Stimulated activated effector memory CD8-positive, alpha-beta T cell treated with anti-CD3 and anti-CD28 coated beads, Interleukin-12 subunit alpha, Interleukin-12 subunit beta, amount 100 ng/mL, for 72 hours (primary cell): ENCODE data around the gene TMEM62.

Experiments used
- ATAC-seq: fragments of 150-1000 bp; cut with Tn5 transposase; 2 replicates; pipeline ENCODE4 v1.10.0; 2021
- DNase-seq, 2 donors: peaks; one replicate each; pipeline ENCODE4 v3.0.0; 2021 to 2022; ENCODE audit warnings: low spot score in 2 of 2
- H3K27ac Mint-ChIP-seq: one replicate; pipeline ENCODE4 v1.8.0; 2022; ENCODE audit warnings: mild to moderate bottlenecking, mixed read lengths
- H3K36me3 Mint-ChIP-seq: one replicate; pipeline ENCODE4 v1.8.0; 2022; ENCODE audit warnings: mild to moderate bottlenecking, mixed read lengths
- H3K4me1 Mint-ChIP-seq: one replicate; pipeline ENCODE4 v1.8.0; 2022; ENCODE audit warnings: mixed read lengths
- H3K4me3 Mint-ChIP-seq: one replicate; pipeline ENCODE4 v1.8.0; 2022; ENCODE audit warnings: mild to moderate bottlenecking, mixed read lengths
- H3K9me3 Mint-ChIP-seq: one replicate; pipeline ENCODE4 v1.8.0; 2022; ENCODE audit warnings: mixed read lengths

TMEM62 gene

GRCh38 chr15:43133430-43134156, at the start of gene TMEM62:
Gene TMEM62 (plus strand): TSS chr15:43133586. CDS start chr15:43133803, 217 bp downstream.
- peak; percentile 92 for ATAC-seq
- peaks cover 35% of the 10 kb centered on the region for H3K36me3 Mint-ChIP-seq

GRCh38 chr15:43085921-43086320, 47.5 kb upstream of the TMEM62 start:
- Mint-ChIP-seq H3K9me3 (no peaks in the 10 kb centered on the region), H3K4me1 (peaks cover 17% of the 10 kb centered on the region), H3K27ac (peak overlapping the region; percentile 85), H3K4me3 (no peak overlapping the region), H3K36me3 (peaks cover 83% of the 10 kb centered on the region)
- no peak for ATAC-seq
- DNase-seq: no peak

More at GRCh38 chr15:43133430-43134156, at the start of gene TMEM62:
- H3K27ac Mint-ChIP-seq: peak within 1 kb of the TSS; percentile 95
- H3K4me3 Mint-ChIP-seq: peak within 1 kb of the TSS; percentile 82
- peaks cover 30% of the 10 kb centered on the region for H3K4me1 Mint-ChIP-seq
- peak; percentile 47 to 87 for DNase-seq
- H3K9me3 Mint-ChIP-seq: no peaks in the 10 kb centered on the region

GRCh38 chr15:43086551-43086950, 46.8 kb upstream of the TMEM62 start:
- Mint-ChIP-seq H3K4me1 (peaks cover 17% of the 10 kb centered on the region), H3K4me3 (no peak overlapping the region), H3K36me3 (peaks cover 80% of the 10 kb centered on the region), H3K9me3 (no peaks in the 10 kb centered on the region), H3K27ac (peak overlapping the region; percentile 85)
- no peak for ATAC-seq
- DNase-seq: no peak

GRCh38 chr15:43091859-43092258, 41.5 kb upstream of the TMEM62 start:
- Mint-ChIP-seq H3K27ac (no peak overlapping the region), H3K9me3 (no peaks in the 10 kb centered on the region), H3K4me1 (peaks cover 37% of the 10 kb centered on the region), H3K36me3 (peaks cover 74% of the 10 kb centered on the region), H3K4me3 (no peak overlapping the region)
- ATAC-seq (no peak), DNase-seq (no peak)

GRCh38 chr15:43093026-43093425, 40.4 kb upstream of the TMEM62 start:
- no peaks in the 10 kb centered on the region for H3K9me3 Mint-ChIP-seq

GRCh38 chr15:43094416-43095030, 38.9 kb upstream of the TMEM62 start:
- H3K4me3 Mint-ChIP-seq: no peak overlapping the region
- H3K9me3 Mint-ChIP-seq: no peaks in the 10 kb centered on the region
- ATAC-seq (no peak), DNase-seq (no peak)
- H3K27ac Mint-ChIP-seq: peak overlapping the region; percentile 33
- H3K4me1 Mint-ChIP-seq: peaks cover 45% of the 10 kb centered on the region
- H3K36me3 Mint-ChIP-seq: peaks cover 75% of the 10 kb centered on the region

More at GRCh38 chr15:43093026-43093425, 40.4 kb upstream of the TMEM62 start:
- Mint-ChIP-seq H3K27ac (no peak overlapping the region), H3K4me1 (peaks cover 43% of the 10 kb centered on the region), H3K36me3 (peaks cover 81% of the 10 kb centered on the region), H3K4me3 (no peak overlapping the region)
- DNase-seq (no peak), ATAC-seq (no peak)

GRCh38 chr15:43095243-43095642, 38.1 kb upstream of the TMEM62 start:
- Mint-ChIP-seq H3K4me3 (no peak overlapping the region), H3K4me1 (peaks cover 47% of the 10 kb centered on the region), H3K36me3 (peaks cover 77% of the 10 kb centered on the region), H3K9me3 (no peaks in the 10 kb centered on the region), H3K27ac (peak overlapping the region; percentile 33)
- ATAC-seq: no peak
- DNase-seq: no peak

- H3K27ac Mint-ChIP-seq: no peak overlapping the region
- no peak for DNase-seq
- H3K4me1 Mint-ChIP-seq: peaks cover 53% of the 10 kb centered on the region
- no peaks in the 10 kb centered on the region for H3K9me3 Mint-ChIP-seq
- H3K4me3 Mint-ChIP-seq: no peak overlapping the region
- peaks cover 77% of the 10 kb centered on the region for H3K36me3 Mint-ChIP-seq
- peak; percentile 44 for ATAC-seq
These were observed 37.6 kb upstream of the TMEM62 start for GRCh38 chr15:43095708-43096347.

GRCh38 chr15:43096411-43096810, 37.0 kb upstream of the TMEM62 start:
- Mint-ChIP-seq H3K4me3 (no peak overlapping the region), H3K9me3 (no peaks in the 10 kb centered on the region), H3K27ac (no peak overlapping the region), H3K36me3 (peaks cover 78% of the 10 kb centered on the region), H3K4me1 (peaks cover 59% of the 10 kb centered on the region)
- no peak for DNase-seq
- ATAC-seq: no peak

GRCh38 chr15:43099105-43099845, 34.1 kb upstream of the TMEM62 start:
- Mint-ChIP-seq H3K4me3 (no peak overlapping the region), H3K27ac (no peak overlapping the region), H3K4me1 (peaks cover 75% of the 10 kb centered on the region), H3K9me3 (no peaks in the 10 kb centered on the region), H3K36me3 (peaks cover 66% of the 10 kb centered on the region)
- no peak for DNase-seq
- no peak for ATAC-seq

GRCh38 chr15:43100971-43101370, 32.4 kb upstream of the TMEM62 start:
- H3K9me3 Mint-ChIP-seq: no peaks in the 10 kb centered on the region
- ATAC-seq (no peak), DNase-seq (no peak)
- H3K4me1 Mint-ChIP-seq: peaks cover 71% of the 10 kb centered on the region
- peaks cover 53% of the 10 kb centered on the region for H3K36me3 Mint-ChIP-seq
- peak overlapping the region; percentile 71 for H3K27ac Mint-ChIP-seq
- no peak overlapping the region for H3K4me3 Mint-ChIP-seq

- H3K27ac Mint-ChIP-seq: no peak overlapping the region
- H3K4me1 Mint-ChIP-seq: peaks cover 73% of the 10 kb centered on the region
- ATAC-seq: no peak
- DNase-seq: no peak
- peaks cover 51% of the 10 kb centered on the region for H3K36me3 Mint-ChIP-seq
- H3K4me3 Mint-ChIP-seq: no peak overlapping the region
- H3K9me3 Mint-ChIP-seq: no peaks in the 10 kb centered on the region
These were observed 31.2 kb upstream of the TMEM62 start for GRCh38 chr15:43102187-43102586.

GRCh38 chr15:43103907-43104306, 29.5 kb upstream of the TMEM62 start:
- H3K9me3 Mint-ChIP-seq: no peaks in the 10 kb centered on the region
- peaks cover 66% of the 10 kb centered on the region for H3K4me1 Mint-ChIP-seq
- DNase-seq (no peak), ATAC-seq (no peak)
- peak overlapping the region; percentile 96 for H3K4me3 Mint-ChIP-seq
- H3K27ac Mint-ChIP-seq: peak overlapping the region; percentile 59
- H3K36me3 Mint-ChIP-seq: peaks cover 45% of the 10 kb centered on the region

GRCh38 chr15:43104426-43104825, 29.0 kb upstream of the TMEM62 start:
- Mint-ChIP-seq H3K27ac (peak overlapping the region; percentile 50), H3K4me3 (peak overlapping the region; percentile 96), H3K4me1 (peaks cover 64% of the 10 kb centered on the region), H3K36me3 (peaks cover 42% of the 10 kb centered on the region), H3K9me3 (no peaks in the 10 kb centered on the region)
- no peak for DNase-seq
- no peak for ATAC-seq

- Mint-ChIP-seq H3K27ac (peak overlapping the region; percentile 99), H3K4me3 (peak overlapping the region; percentile 96), H3K36me3 (peaks cover 35% of the 10 kb centered on the region), H3K9me3 (no peaks in the 10 kb centered on the region), H3K4me1 (peaks cover 57% of the 10 kb centered on the region)
- DNase-seq (peak in 1 of 2 donors; percentile 5), ATAC-seq (peak; percentile 63)
These were observed 28.2 kb upstream of the TMEM62 start for GRCh38 chr15:43105077-43105736.
